Left lung (tissue), 10 donors: ENCODE measurements around the gene STAMBP. TPM values are rescaled to one million over a fixed set of nuclear protein-coding genes. Genes with fewer than 3 reads are reported as not detected.
A peak's percentile ranks its signal among the peaks of the same experiment; 100 is the strongest.

Experiments
- ATAC-seq: fragments of 200-7000 bp; cut with Tn5 transposase; one replicate; pipeline ENCODE4 v1.9.1; 2020; ENCODE audit warnings: moderate library complexity
- DNase-seq, 4 donors: peaks; one replicate each; pipeline ENCODE4 v3.0.0-alpha.2; 2013 to 2020
- H3K27ac ChIP-seq, 2 donors: fragments of 200-600 bp; sonication (generic) in 1 of 2; one replicate each; pipeline versions ENCODE4 v1.5.0 to v1.8.0; 2020 to 2021
- H3K27me3 ChIP-seq, 2 donors: fragments of 200-600 bp; sonication (generic) in 1 of 2; one replicate each; pipeline versions ENCODE4 v1.5.0 to v1.8.0; 2020 to 2021
- H3K36me3 ChIP-seq, 2 donors: fragments of 200-600 bp; sonication (generic) in 1 of 2; one replicate each; pipeline versions ENCODE4 v1.5.0 to v1.8.0; 2020 to 2021
- H3K4me1 ChIP-seq, 2 donors: fragments of 200-600 bp; one replicate each; pipeline ENCODE4 v1.8.0; 2021
- H3K4me3 ChIP-seq, 2 donors: fragments of 200-600 bp; sonication (generic) in 1 of 2; one replicate each; pipeline versions ENCODE4 v1.5.0 to v1.8.0; 2020 to 2021; ENCODE audit warnings: mild to moderate bottlenecking in 1 of 2
- H3K9me3 ChIP-seq, 2 donors: fragments of 200-600 bp; sonication (generic) in 1 of 2; one replicate each; pipeline versions ENCODE4 v1.5.0 to v1.8.0; 2020 to 2021
- intact Hi-C, 2 donors: fragments of 100-400 bp; cut with DNase I; formaldehyde crosslinking; loops; one replicate each; pipeline versions ENCODE4 v1.11.2 to v1.14.2; 2022
- polyA plus RNA-seq, 6 donors: library from polyadenylated mRNA; unstranded; fragments of 120-200 nt; gene quantifications; one replicate each; pipeline ENCODE4 v1.2.1, GENCODE V29; 2013; ENCODE audit not compliant: insufficient read length in 6 of 6
- total RNA-seq, 2 donors: library from RNA; stranded (reverse); fragmentation: NEBNext Ultra II Directional; extraction: Animal tissue kit (Norgen Biotek cat#: 25700); gene quantifications; one replicate each; pipeline ENCODE4 v1.2.1, GENCODE V29; 2021
- TF ChIP-seq, protein P1 (sequence below), 2 donors: fragments of 200-600 bp; sonication (generic) in 1 of 2; IDR thresholded peaks; one replicate each; pipeline versions ENCODE4 v1.5.0 to v1.8.0; 2021; ENCODE audit warnings: antibody characterized with exemption in 2 of 2
- donor health status: DM: no; HTN: yes; CAD: no.
- donor health status: DM: no; HTN: no; CAD: no.

STAMBP gene
- total and polyA plus RNA-seq, 8 donors = 32.6 to 57.0 (median 51.1) TPM

DNA sequence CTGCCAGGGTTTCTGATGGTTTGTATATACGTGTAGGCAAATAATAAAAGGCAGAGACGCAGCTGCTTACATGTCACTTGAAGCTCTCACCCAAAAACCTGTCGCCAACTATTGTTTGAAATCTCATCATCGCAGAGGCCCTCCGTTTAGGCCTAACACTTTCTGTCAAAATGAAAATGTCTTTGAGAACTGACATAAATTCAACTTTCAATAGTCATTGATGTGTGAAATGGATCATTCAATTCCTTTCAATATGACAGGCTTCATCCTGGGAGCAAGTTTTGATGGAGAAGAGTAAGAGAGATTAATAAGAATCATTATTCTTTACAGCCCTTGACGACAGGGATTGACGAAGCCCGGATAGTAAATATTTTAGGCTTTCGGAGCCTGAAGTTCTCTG lies 66.7 kb downstream of the STAMBP start:
- ATAC-seq (no peak), DNase-seq (no peak)
- Histone ChIP-seq H3K4me1 (no peaks in the 10 kb centered on the region), H3K9me3 (no peaks in the 10 kb centered on the region), H3K27ac (no peak overlapping the region), H3K4me3 (no peak overlapping the region), H3K36me3 (no peaks in the 10 kb centered on the region), H3K27me3 (no peaks in the 10 kb centered on the region)
- TF ChIP-seq, protein P1, sequence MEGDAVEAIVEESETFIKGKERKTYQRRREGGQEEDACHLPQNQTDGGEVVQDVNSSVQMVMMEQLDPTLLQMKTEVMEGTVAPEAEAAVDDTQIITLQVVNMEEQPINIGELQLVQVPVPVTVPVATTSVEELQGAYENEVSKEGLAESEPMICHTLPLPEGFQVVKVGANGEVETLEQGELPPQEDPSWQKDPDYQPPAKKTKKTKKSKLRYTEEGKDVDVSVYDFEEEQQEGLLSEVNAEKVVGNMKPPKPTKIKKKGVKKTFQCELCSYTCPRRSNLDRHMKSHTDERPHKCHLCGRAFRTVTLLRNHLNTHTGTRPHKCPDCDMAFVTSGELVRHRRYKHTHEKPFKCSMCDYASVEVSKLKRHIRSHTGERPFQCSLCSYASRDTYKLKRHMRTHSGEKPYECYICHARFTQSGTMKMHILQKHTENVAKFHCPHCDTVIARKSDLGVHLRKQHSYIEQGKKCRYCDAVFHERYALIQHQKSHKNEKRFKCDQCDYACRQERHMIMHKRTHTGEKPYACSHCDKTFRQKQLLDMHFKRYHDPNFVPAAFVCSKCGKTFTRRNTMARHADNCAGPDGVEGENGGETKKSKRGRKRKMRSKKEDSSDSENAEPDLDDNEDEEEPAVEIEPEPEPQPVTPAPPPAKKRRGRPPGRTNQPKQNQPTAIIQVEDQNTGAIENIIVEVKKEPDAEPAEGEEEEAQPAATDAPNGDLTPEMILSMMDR (IDR thresholded peaks at IDR 0.05) = no peak
- intact Hi-C loops = no loop called here

DNA sequence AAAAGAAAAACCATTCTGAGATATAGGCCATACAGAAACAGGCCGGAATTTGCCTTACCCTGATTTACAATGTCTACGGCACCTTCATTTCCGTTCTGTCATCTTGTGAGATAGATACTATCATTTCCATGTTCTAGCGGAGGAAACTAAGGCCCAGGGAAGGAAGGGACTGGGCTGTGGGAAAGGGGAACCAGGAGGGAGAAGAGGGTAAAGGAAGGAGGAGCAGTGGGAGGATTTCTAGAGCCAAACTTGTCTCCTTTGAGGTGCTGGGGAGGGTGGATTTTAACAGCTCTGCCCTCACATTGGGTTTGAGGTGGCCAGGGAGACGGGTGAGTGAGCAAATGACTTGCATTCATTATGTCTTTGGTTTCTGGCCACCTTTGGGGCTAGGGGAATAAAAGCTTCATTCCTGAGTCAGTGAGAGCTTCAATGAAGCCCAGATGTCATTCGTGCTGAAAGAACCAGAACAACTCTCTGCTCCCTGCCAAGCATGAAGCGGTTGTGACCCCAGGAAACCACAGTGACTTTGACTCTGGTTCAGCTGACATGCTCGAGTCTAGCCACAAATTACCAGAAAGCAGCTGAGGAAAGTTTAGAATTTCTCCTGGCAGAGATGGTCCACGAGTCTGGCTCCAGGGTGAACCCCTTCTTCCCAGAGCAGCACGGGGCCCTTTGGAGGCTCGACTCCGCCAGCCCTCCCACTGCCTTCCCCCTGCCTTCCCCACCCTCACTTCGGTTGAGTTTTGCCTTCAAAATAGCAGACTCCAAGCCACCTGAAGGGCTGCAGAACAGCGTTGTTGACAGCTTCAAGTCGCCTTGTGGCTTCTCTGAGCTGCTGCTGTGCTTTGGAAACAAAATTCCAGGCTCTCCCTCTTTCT lies 67.8 kb downstream of the STAMBP start:
- no peak overlapping the region for H3K4me3 ChIP-seq
- peak in 1 of 4 donors; percentile 41 for DNase-seq
- H3K36me3 ChIP-seq = no peaks in the 10 kb centered on the region
- H3K27me3 ChIP-seq = no peaks in the 10 kb centered on the region
- peak; percentile 61 for ATAC-seq
- TF ChIP-seq, protein P1 (IDR thresholded peaks at IDR 0.05) = no peak
- intact Hi-C loops = no loop called here
- H3K9me3 ChIP-seq = no peaks in the 10 kb centered on the region
- no peak overlapping the region for H3K27ac ChIP-seq
- no peaks in the 10 kb centered on the region for H3K4me1 ChIP-seq

DNA sequence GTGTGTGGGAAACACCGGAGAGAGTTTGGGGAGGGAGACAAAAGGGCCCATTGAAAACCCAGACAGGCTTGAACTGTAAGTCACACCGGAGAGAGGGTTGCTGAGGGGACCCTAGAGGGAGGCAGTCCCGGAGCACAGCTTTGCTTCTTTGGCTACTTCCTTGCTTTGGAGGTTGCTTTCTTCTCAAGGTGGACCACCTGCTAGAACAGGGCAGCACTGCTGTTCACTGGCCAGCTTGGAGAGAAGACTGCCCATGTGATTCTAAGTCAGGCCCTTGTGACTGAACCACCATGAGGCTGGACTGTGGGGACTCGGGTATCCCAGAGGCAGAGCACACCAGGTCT lies 68.5 kb downstream of the STAMBP start:
- H3K27ac ChIP-seq = no peak overlapping the region
- H3K27me3 ChIP-seq = no peaks in the 10 kb centered on the region
- H3K4me3 ChIP-seq = no peak overlapping the region
- H3K9me3 ChIP-seq = no peaks in the 10 kb centered on the region
- ATAC-seq = no peak
- H3K4me1 ChIP-seq = no peaks in the 10 kb centered on the region
- intact Hi-C loops = no loop called here
- H3K36me3 ChIP-seq = no peaks in the 10 kb centered on the region
- no peak for DNase-seq
- TF ChIP-seq, protein P1 (IDR thresholded peaks at IDR 0.05) = no peak

DNA sequence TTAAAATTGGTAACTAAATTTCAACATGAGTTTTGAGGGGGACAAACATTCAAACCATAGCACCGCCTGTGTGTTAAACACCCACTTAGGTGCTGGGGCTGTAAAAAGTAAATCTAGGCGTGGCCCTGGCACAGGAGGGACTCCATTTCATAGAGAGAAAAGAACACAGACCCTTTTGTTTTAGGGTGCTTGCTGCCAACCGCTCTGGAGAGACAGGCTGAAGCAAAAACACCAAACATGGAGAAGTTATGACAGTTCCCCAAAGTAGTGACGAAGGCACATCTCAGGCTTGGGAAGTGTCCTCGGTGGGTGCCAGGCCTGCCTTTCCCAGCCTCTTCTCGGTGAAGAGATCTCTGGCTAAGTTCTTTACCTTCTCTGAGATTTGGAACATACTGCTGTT lies 69.2 kb downstream of the STAMBP start:
- ATAC-seq (no peak), DNase-seq (no peak)
- TF ChIP-seq, protein P1 (IDR thresholded peaks at IDR 0.05) = no peak
- no peak overlapping the region for H3K4me3 ChIP-seq
- H3K27me3 ChIP-seq = no peaks in the 10 kb centered on the region
- H3K9me3 ChIP-seq = no peaks in the 10 kb centered on the region
- H3K27ac ChIP-seq = no peak overlapping the region
- H3K36me3 ChIP-seq = no peaks in the 10 kb centered on the region
- no peaks in the 10 kb centered on the region for H3K4me1 ChIP-seq
- intact Hi-C loops = no loop called here

DNA sequence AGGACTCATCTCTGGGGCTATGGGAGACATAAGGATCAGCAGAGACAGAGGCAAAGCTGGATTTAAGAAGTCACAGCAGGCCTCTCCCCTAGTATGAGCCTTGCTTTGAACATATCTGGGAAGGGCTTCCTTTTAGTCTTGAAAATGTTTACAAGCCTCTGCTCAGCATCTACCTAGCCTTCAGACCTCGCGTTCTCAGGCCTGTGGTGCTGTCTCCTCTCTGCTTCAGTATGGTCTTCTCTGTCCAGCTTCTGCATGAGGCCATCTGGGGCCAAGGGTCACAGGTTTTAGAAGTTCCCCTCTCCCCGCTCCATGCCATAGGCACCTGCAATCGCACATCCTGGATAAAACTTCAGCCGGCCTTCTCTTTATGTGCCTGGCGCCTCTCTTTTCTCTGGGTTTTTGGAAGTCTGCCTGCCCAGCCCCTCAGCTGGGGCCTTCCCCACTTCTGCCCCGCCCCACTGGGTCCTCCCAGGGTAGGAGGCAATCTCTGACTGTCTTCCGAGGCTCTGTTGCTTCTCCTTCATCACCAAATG lies 71.1 kb downstream of the STAMBP start:
- no peaks in the 10 kb centered on the region for H3K9me3 ChIP-seq
- no peak for DNase-seq
- no peak overlapping the region for H3K4me3 ChIP-seq
- no peak for ATAC-seq
- no peaks in the 10 kb centered on the region for H3K27me3 ChIP-seq
- TF ChIP-seq, protein P1 (IDR thresholded peaks at IDR 0.05) = no peak
- no peaks in the 10 kb centered on the region for H3K4me1 ChIP-seq
- no peaks in the 10 kb centered on the region for H3K36me3 ChIP-seq
- intact Hi-C loops = no loop called here
- H3K27ac ChIP-seq = no peak overlapping the region
